CD4-positive, alpha-beta T cell (primary cell): ENCODE results near the gene PP2D1. TPM values are rescaled to one million over a fixed set of nuclear protein-coding genes. Genes with fewer than 3 reads are reported as not detected.

Source experiments
- ATAC-seq: fragments of 200-7000 bp; cut with Tn5 transposase; one replicate; pipeline ENCODE4 v1.10.0; 2022; ENCODE audit warnings: mild to moderate bottlenecking; ENCODE audit not compliant: poor library complexity
- CTCF ChIA-PET: fragments of 350-600 bp; sonication (Branson Sonifier 250); formaldehyde crosslinking; loops from one replicate; lab custom pipeline; 2021; ENCODE audit warnings: antibody characterized with exemption, inconsistent platforms; lab: Charles Lee
- POLR2A ChIA-PET: fragments of 350-600 bp; sonication (Branson Sonifier 250); formaldehyde crosslinking; loops from one replicate; lab custom pipeline; 2021; ENCODE audit warnings: antibody characterized with exemption, inconsistent platforms; lab: Charles Lee
- DNase-seq, 14 experiments: peaks; one replicate each; pipeline ENCODE4 v3.0.0-alpha.2; 2013 to 2020; ENCODE audit warnings: mixed read lengths in 2 of 14
- H3K27ac ChIP-seq, 2 donors: one replicate each; pipeline versions ENCODE4 v1.5.1 to v1.7.0; 2013; ENCODE audit warnings: low read length in 2 of 2, low read depth in 1 of 2, mild to moderate bottlenecking in 1 of 2
- H3K27me3 ChIP-seq, 2 experiments: 1 replicate in 1 of 2; 2 replicates in 1 of 2; pipeline versions ENCODE4 v1.6.1 to v1.7.0; 2013; ENCODE audit warnings: low read length in 2 of 2, control low read depth in 1 of 2, mild to moderate bottlenecking in 1 of 2, moderate library complexity in 1 of 2; ENCODE audit not compliant: insufficient read depth in 2 of 2, control insufficient read depth in 1 of 2
- H3K36me3 ChIP-seq: one replicate; pipeline ENCODE4 v1.6.1; 2013; ENCODE audit warnings: low read length, control low read depth; ENCODE audit not compliant: insufficient read depth
- H3K4me1 ChIP-seq: one replicate; pipeline ENCODE4 v1.6.1; 2013; ENCODE audit warnings: low read length, control low read depth; ENCODE audit not compliant: insufficient read depth
- H3K4me3 ChIP-seq: one replicate; pipeline ENCODE4 v1.5.1; 2013; ENCODE audit warnings: mild to moderate bottlenecking, low read length, moderate library complexity
- H3K9me3 ChIP-seq, 2 experiments: 1 replicate in 1 of 2; 2 replicates in 1 of 2; pipeline versions ENCODE4 v1.6.1 to v1.7.0; 2013; ENCODE audit warnings: low read length in 2 of 2, mild to moderate bottlenecking in 2 of 2, control low read depth in 1 of 2, moderate library complexity in 1 of 2; ENCODE audit not compliant: control insufficient read depth in 1 of 2, insufficient read depth in 1 of 2
- H3K27ac Mint-ChIP-seq: one replicate; pipeline ENCODE4 v1.8.0; 2020; ENCODE audit warnings: mixed read lengths
- H3K27me3 Mint-ChIP-seq: one replicate; pipeline ENCODE4 v1.8.0; 2021; ENCODE audit warnings: mixed read lengths
- H3K36me3 Mint-ChIP-seq: one replicate; pipeline ENCODE4 v1.8.0; 2021; ENCODE audit warnings: low read depth, mixed read lengths
- H3K4me1 Mint-ChIP-seq: one replicate; pipeline ENCODE4 v1.8.0; 2021; ENCODE audit warnings: low read depth, mixed read lengths
- H3K4me3 Mint-ChIP-seq: one replicate; pipeline ENCODE4 v1.8.0; 2020; ENCODE audit warnings: mild to moderate bottlenecking, mixed read lengths
- H3K9me3 Mint-ChIP-seq: one replicate; pipeline ENCODE4 v1.8.0; 2020; ENCODE audit warnings: mixed read lengths
- CTCF ChIP-seq: fragments of 200-600 bp; IDR thresholded peaks from one replicate; pipeline ENCODE4 v1.8.0; 2022; ENCODE audit warnings: antibody characterized with exemption, mild to moderate bottlenecking
- intact Hi-C, 2 experiments: fragments of 100-400 bp; cut with DNase I in 1 of 2; cut with micrococcal nuclease in 1 of 2; formaldehyde crosslinking; loops; one replicate each; pipeline versions ENCODE4 v1.15.1 to v1.9.0; 2023 to 2025; cut with DNase I, micrococcal nuclease
- total RNA-seq, 174 experiments: library from RNA in 2 of 174; stranded (reverse) in 2 of 174; gene quantifications; one replicate each; pipeline ENCODE4 v1.2.3 and lab custom pipeline; 2021 to 2026

Gene PP2D1
- total RNA-seq, 2 experiments from 2014 or later: not detected

- peak; percentile 15 for ATAC-seq
Measured at GRCh38 chr3:20040548-20041196, 28.6 kb upstream of the PP2D1 start.

GRCh38 chr3:20039765-20040547 lies 27.9 kb upstream of the PP2D1 start, which contains the start of gene KAT2B:
Gene KAT2B (plus strand): TSS chr3:20040446. CDS start chr3:20040478, 32 bp downstream.
- H3K27me3 Mint-ChIP-seq: no peaks in the 10 kb centered on the region
- peak; percentile 90 for TF ChIP-seq CTCF
- Histone ChIP-seq H3K27ac (peak within 1 kb of the TSS; percentile 86 to 90), H3K27me3 (no peaks in the 10 kb centered on the region), H3K4me3 (peak within 1 kb of the TSS; percentile 94), H3K36me3 (no peaks in the 10 kb centered on the region), H3K4me1 (peaks cover 52% of the 10 kb centered on the region), H3K9me3 (no peaks in the 10 kb centered on the region)
- peak within 1 kb of the TSS; percentile 99 for H3K27ac Mint-ChIP-seq
- ChIA-PET CTCF (interaction anchor here (0.6 to 2.6 kb wide), 7 partner anchors 10 to 146 kb away, joined by 3 to 15 read pairs (median 4); partner anchors contain the start of gene SGO1), POLR2A (interaction anchor here (1.4 to 5.7 kb wide), 5 partner anchors 14 to 146 kb away, joined by 4 to 48 read pairs (median 29); partner anchors contain the start of genes RAB5A and SGO1)
- peaks cover 20% of the 10 kb centered on the region for H3K36me3 Mint-ChIP-seq
- peak within 1 kb of the TSS; percentile 99 for H3K4me3 Mint-ChIP-seq
- intact Hi-C loops: loop anchor here (1.0 to 10.0 kb wide), 9 partner anchors 15 to 153 kb away; partner anchors contain the start of genes RAB5A (in 1 of the 2) and SGO1 (in 1 of the 2)
- DNase-seq: peak; percentile 66 to 94 (median 81)
- no peaks in the 10 kb centered on the region for H3K9me3 Mint-ChIP-seq
- ATAC-seq: peak; percentile 66
- peaks cover 60% of the 10 kb centered on the region for H3K4me1 Mint-ChIP-seq

More at GRCh38 chr3:20040548-20041196, 28.6 kb upstream of the PP2D1 start:
- intact Hi-C loops: loop anchor here (2.0 to 10.0 kb wide), 7 partner anchors 14 to 146 kb away; partner anchors contain the start of genes RAB5A (in 1 of the 2) and SGO1 (in 1 of the 2)
- Mint-ChIP-seq H3K27me3 (no peaks in the 10 kb centered on the region), H3K9me3 (no peaks in the 10 kb centered on the region), H3K4me1 (peaks cover 65% of the 10 kb centered on the region), H3K4me3 (peak overlapping the region; percentile 99), H3K36me3 (peaks cover 20% of the 10 kb centered on the region), H3K27ac (peak overlapping the region; percentile 99)
- TF ChIP-seq CTCF: no peak
- no peaks in the 10 kb centered on the region for H3K9me3 ChIP-seq
- no peaks in the 10 kb centered on the region for H3K36me3 ChIP-seq
- peak; percentile 30 to 85 (median 57) for DNase-seq
- H3K4me1 ChIP-seq: peaks cover 58% of the 10 kb centered on the region
- ChIA-PET CTCF (interaction anchor here (0.6 to 2.6 kb wide), 8 partner anchors 10 to 146 kb away, joined by 3 to 15 read pairs (median 4); partner anchors contain the start of gene SGO1), POLR2A (interaction anchor here (0.6 to 5.7 kb wide), 10 partner anchors 13 to 146 kb away, joined by 3 to 48 read pairs (median 6); partner anchors contain the start of genes RAB5A and SGO1)
- no peaks in the 10 kb centered on the region for H3K27me3 ChIP-seq
- H3K27ac ChIP-seq: peak overlapping the region; percentile 82 to 90
- peak overlapping the region; percentile 94 for H3K4me3 ChIP-seq

- ChIA-PET CTCF (interaction anchor here (1.1 to 2.6 kb wide), 4 partner anchors 11 to 33 kb away, joined by 3 to 15 read pairs (median 5); no protein-coding TSS in a partner anchor), POLR2A (interaction anchor here (1.0 to 5.7 kb wide), 6 partner anchors 15 to 147 kb away, joined by 3 to 48 read pairs (median 21); partner anchors contain the start of genes RAB5A and SGO1)
- Histone ChIP-seq H3K27ac (peak overlapping the region; percentile 77 to 86), H3K9me3 (no peaks in the 10 kb centered on the region), H3K27me3 (no peaks in the 10 kb centered on the region), H3K36me3 (no peaks in the 10 kb centered on the region), H3K4me3 (peak overlapping the region; percentile 71), H3K4me1 (peaks cover 48% of the 10 kb centered on the region)
- Mint-ChIP-seq H3K36me3 (peaks cover 20% of the 10 kb centered on the region), H3K27ac (peak overlapping the region; percentile 98), H3K27me3 (no peaks in the 10 kb centered on the region), H3K4me1 (peaks cover 56% of the 10 kb centered on the region), H3K9me3 (no peaks in the 10 kb centered on the region), H3K4me3 (peak overlapping the region; percentile 99)
- intact Hi-C loops: loop anchor here in 1 of 2 experiments (1.0 to 5.0 kb wide), 2 partner anchors 91 to 152 kb away; no protein-coding TSS in a partner anchor
- ATAC-seq: no peak
- DNase-seq: no peak
- no peak for TF ChIP-seq CTCF
Measured at GRCh38 chr3:20039466-20039764, 27.4 kb upstream of the PP2D1 start.
